HL-60 (cell line): ENCODE measurements around the gene CAMK2B.

Experiments
- CTCF ChIP-seq: IDR thresholded peaks from one replicate; pipeline ENCODE4 v1.5.1; 2011; ENCODE audit warnings: low read length, control low read depth, inconsistent platforms; ENCODE audit not compliant: insufficient read depth
- SPI1 ChIP-seq: IDR thresholded peaks from 2 replicates; pipeline ENCODE4 v1.6.1; 2012; ENCODE audit warnings: low read depth, mild to moderate bottlenecking, borderline replicate concordance

GRCh38 chr7:44258865-44259546 lies 66.4 kb downstream of the CAMK2B start:
- TF ChIP-seq CTCF (no peak), SPI1 (no peak)
